Measurements from ENCODE around the gene ACAT2. TPM values are rescaled to one million over a fixed set of nuclear protein-coding genes. Genes with fewer than 3 reads are reported as not detected.

Gene ACAT2
- total RNA-seq, 2 experiments from 2014 or later, result 70.8 to 74.1 TPM

GRCh38 chr6:159826968-159827647 lies 65.3 kb downstream of the ACAT2 start:
- intact Hi-C loops (cut with micrococcal nuclease), result no loop called here
- DNase-seq, result no peak
- no peak for ATAC-seq
- Mint-ChIP-seq H3K36me3 (ENCODE audit: low read depth) (no peaks in the 10 kb centered on the region), H3K27ac (no peak overlapping the region), H3K27me3 (no peaks in the 10 kb centered on the region), H3K4me1 (ENCODE audit: low read depth) (peaks cover 9% of the 10 kb centered on the region), H3K9me3 (no peaks in the 10 kb centered on the region), H3K4me3 (no peak overlapping the region)
- no peak for TF ChIP-seq CTCF (IDR thresholded peaks at IDR 0.05)
- CTCF ChIA-PET, result interaction anchor here (0.9 kb wide), 1 partner anchor 36 kb away, joined by 3 read pairs; no protein-coding TSS in a partner anchor
- POLR2A ChIA-PET, result no interaction called here

- DNase-seq, result no peak
- no peak for TF ChIP-seq CTCF (IDR thresholded peaks at IDR 0.05)
- CTCF ChIA-PET, result no interaction called here
Observed at GRCh38 chr6:159828074-159828473, 66.2 kb downstream of the ACAT2 start.

More at GRCh38 chr6:159828074-159828473, 66.2 kb downstream of the ACAT2 start:
- ATAC-seq, result no peak
- Mint-ChIP-seq H3K4me1 (ENCODE audit: low read depth) (peaks cover 11% of the 10 kb centered on the region), H3K4me3 (no peak overlapping the region), H3K36me3 (ENCODE audit: low read depth) (no peaks in the 10 kb centered on the region), H3K27ac (no peak overlapping the region), H3K9me3 (no peaks in the 10 kb centered on the region), H3K27me3 (no peaks in the 10 kb centered on the region)
- POLR2A ChIA-PET, result no interaction called here
- intact Hi-C loops (cut with micrococcal nuclease), result no loop called here

Other genes starting within 250 kb of the ACAT2 start
- 100 to 1,000 TPM in 1 of 2 experiments, 10 to 100 TPM in 1; 95.5 to 105 TPM for gene SOD2, start 68.8 kb upstream of the ACAT2 start, total RNA-seq
- 10 to 100 TPM; 79.9 to 80.6 TPM for gene WTAP, start 34.5 kb upstream of the ACAT2 start, total RNA-seq
- 100 to 1,000 TPM; 446 to 452 TPM for gene TCP1, start 27.6 kb downstream of the ACAT2 start, total RNA-seq
- gene MRPL18, start 28.4 kb downstream of the ACAT2 start, total RNA-seq, result 10 to 100 TPM; 81.8 to 83.5 TPM
- gene PNLDC1, start 38.2 kb downstream of the ACAT2 start, total RNA-seq, result under 1 TPM; 0.34 to 0.54 TPM
- gene MAS1, start 128.9 kb downstream of the ACAT2 start, total RNA-seq, result not detected
- 10 to 100 TPM; 81.7 to 82.4 TPM for gene IGF2R, start 207.0 kb downstream of the ACAT2 start, total RNA-seq